Right atrium auricular region (tissue), 2 donors: Measurements from ENCODE around the gene SPACA5B. TPM values are rescaled to one million over a fixed set of nuclear protein-coding genes. Genes with fewer than 3 reads are reported as not detected.
"Not testable (repeated sequence)": the region's sequence is repeated elsewhere in the genome, so short reads cannot be mapped to it uniquely, and the experiment has no call there.

Experiments
- DNase-seq: peaks from one replicate; pipeline ENCODE4 v3.0.0-alpha.2; 2019; ENCODE audit warnings: low spot score
- H3K27ac ChIP-seq, 2 donors: fragments of 200-600 bp; sonication (generic); 1 replicate in 1 of 2; 2 replicates in 1 of 2; pipeline ENCODE4 v1.5.1; 2016 to 2019
- H3K27me3 ChIP-seq, 2 donors: fragments of 200-600 bp; sonication (generic); one replicate each; pipeline versions ENCODE4 v1.5.1 to v1.6.0; 2017 to 2019
- H3K36me3 ChIP-seq: fragments of 200-600 bp; sonication (generic); one replicate; pipeline ENCODE4 v1.5.1; 2016
- H3K4me1 ChIP-seq, 2 donors: fragments of 200-600 bp; sonication (generic); one replicate each; pipeline versions ENCODE4 v1.5.1 to v1.6.0; 2017 to 2019
- H3K4me3 ChIP-seq, 2 donors: fragments of 200-600 bp; sonication (generic); 1 replicate in 1 of 2; 2 replicates in 1 of 2; pipeline ENCODE4 v1.5.1; 2017 to 2019; ENCODE audit warnings: mild to moderate bottlenecking in 1 of 2, moderate library complexity in 1 of 2
- H3K9me3 ChIP-seq, 2 donors: fragments of 200-600 bp; sonication (generic); one replicate each; pipeline ENCODE4 v1.5.1; 2019
- CTCF ChIP-seq, 2 donors: fragments of 200-600 bp; sonication (generic); IDR thresholded peaks; one replicate each; pipeline ENCODE4 v1.5.1; 2019; ENCODE audit warnings: antibody characterized with exemption in 2 of 2
- total RNA-seq, 2 donors: library from RNA; depleted of rRNA; stranded (reverse); fragments of >200 nt; gene quantifications; one replicate each; pipeline ENCODE4 v1.1.0, GENCODE V29; 2016

SPACA5B gene
- total RNA-seq, 2 donors from 2014 or later: not detected

DNA sequence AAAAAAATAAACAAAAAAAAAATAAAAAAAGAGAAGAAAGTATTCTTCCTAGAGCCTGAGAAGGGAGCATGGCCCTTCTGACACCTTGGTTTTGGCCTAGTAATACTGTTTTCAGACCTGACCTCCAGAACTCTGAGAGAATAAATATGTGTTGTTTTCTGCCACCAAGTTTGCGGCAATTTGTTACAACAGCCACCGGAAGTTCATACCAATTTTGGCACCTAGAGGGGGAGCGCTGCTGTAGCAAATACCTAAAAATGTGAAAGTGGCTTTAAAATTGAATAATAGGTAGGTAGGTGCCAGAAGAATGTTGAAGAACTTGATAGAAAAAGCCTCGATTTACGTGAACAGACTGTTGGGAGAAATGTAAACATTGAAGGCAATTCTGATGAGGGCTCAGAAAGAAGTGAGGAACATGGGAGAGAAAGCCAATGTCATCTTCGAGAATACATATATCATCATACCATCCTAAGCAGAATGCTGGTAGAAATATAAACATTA, 27.5 kb upstream of the SPACA5B start:
- H3K9me3 ChIP-seq: no peaks in the 10 kb centered on the region
- no peak for TF ChIP-seq CTCF (IDR thresholded peaks at IDR 0.05)
- H3K36me3 ChIP-seq: no peaks in the 10 kb centered on the region
- no peaks in the 10 kb centered on the region for H3K27me3 ChIP-seq
- H3K27ac ChIP-seq: no peak overlapping the region
- no peak overlapping the region for H3K4me3 ChIP-seq
- no peak for DNase-seq
- no peaks in the 10 kb centered on the region for H3K4me1 ChIP-seq

DNA sequence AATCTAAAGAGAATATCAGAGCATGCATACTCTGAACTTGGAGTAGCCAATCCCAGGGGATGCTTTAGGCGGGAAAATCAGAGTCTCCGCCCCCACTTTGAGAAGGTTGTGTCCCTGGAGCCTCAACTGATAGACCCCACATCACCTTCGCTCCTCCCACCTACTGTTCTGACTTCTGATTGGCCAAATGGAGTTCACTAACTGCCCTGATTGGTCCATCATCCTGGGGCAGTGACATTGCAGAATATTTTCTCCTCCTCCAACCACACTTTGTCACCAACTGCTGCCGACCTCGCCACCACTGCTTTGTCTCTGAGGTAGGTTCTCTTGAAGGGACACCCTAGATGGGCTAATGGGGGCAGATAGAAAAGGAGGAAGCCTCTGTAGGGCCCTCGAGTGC, 22.7 kb upstream of the SPACA5B start:
- Histone ChIP-seq H3K36me3 (no peaks in the 10 kb centered on the region), H3K27me3 (no peaks in the 10 kb centered on the region), H3K4me1 (no peaks in the 10 kb centered on the region), H3K27ac (no peak overlapping the region), H3K4me3 (no peak overlapping the region), H3K9me3 (no peaks in the 10 kb centered on the region)
- no peak for TF ChIP-seq CTCF (IDR thresholded peaks at IDR 0.05)
- DNase-seq: no peak

DNA sequence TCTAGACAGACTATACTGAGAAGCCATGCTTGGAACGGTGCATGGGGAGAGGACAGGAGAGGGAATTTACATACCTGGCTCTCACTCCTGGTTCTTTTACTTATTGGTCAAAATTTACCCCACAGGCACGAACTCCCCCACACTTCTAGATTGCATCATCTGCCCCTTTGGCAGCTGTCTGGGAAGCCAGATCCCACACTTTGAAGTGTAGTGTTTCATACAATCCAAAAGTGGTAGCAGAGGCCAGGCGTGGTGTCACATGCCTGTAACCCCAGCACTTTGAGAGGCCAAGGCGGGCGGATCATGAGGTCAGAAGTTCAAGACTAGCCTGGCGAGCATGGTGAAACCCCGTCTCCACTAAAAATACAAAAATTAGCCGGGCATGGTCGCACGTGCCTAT, 5.1 kb upstream of the SPACA5B start:
- not testable (repeated sequence) for DNase-seq, H3K4me3 ChIP-seq, H3K4me1 ChIP-seq, H3K27ac ChIP-seq, H3K27me3 ChIP-seq, H3K36me3 ChIP-seq, H3K9me3 ChIP-seq

- not testable (repeated sequence) for H3K27ac ChIP-seq, H3K36me3 ChIP-seq, H3K4me1 ChIP-seq, H3K9me3 ChIP-seq, H3K27me3 ChIP-seq, H3K4me3 ChIP-seq, DNase-seq
Observed at GRCh38 chrX:48132308-48132844, 1.9 kb downstream of the SPACA5B start.

GRCh38 chrX:48139076-48139475, 8.7 kb downstream of the SPACA5B start:
- not testable (repeated sequence) for H3K27me3 ChIP-seq, DNase-seq, H3K4me3 ChIP-seq, H3K9me3 ChIP-seq, H3K36me3 ChIP-seq, H3K4me1 ChIP-seq, H3K27ac ChIP-seq

- not testable (repeated sequence) for H3K27me3 ChIP-seq, H3K4me1 ChIP-seq, H3K36me3 ChIP-seq, DNase-seq, H3K9me3 ChIP-seq, H3K4me3 ChIP-seq, H3K27ac ChIP-seq
Observed at GRCh38 chrX:48141810-48142508, 11.5 kb downstream of the SPACA5B start.

DNA sequence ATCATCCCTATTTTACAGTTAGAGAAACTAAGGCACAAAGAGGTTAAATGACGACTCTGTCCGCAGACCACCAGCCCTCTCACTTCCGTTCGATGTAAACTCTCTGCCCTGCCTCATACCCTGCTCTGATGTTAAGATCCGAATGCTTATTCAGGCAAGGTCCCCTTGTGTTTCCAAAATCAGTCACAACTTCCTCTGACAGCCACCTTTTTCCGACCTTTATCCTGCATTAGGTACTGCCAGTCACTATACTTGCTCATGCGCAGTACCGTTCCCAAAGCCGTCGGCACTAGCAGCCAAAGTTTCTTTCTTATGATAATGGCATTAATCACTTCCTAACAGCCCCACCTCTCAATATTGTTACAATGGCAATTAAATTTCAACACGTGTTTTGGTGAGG, 12.3 kb downstream of the SPACA5B start:
- H3K36me3 ChIP-seq, DNase-seq, H3K27me3 ChIP-seq, H3K27ac ChIP-seq, H3K4me1 ChIP-seq, H3K4me3 ChIP-seq, H3K9me3 ChIP-seq: not testable (repeated sequence)

DNA sequence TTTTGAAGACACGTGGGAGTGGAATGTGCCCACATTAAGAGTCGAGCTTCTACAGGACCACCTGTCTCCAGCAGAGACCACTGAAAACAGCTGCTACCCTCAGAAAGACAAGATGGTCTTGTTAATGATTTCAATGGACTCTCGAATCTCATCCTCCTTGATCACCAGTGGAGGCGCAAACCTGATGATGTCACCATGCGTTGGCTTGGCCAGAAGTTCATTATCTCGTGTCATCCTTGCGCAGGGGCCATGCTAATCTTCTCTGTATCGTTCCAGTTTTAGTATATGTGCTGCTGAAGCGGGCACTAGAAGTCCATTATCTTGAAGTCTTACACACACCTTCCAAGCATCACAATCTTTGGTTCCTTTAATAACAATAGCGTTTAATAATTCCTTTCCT, 23.3 kb downstream of the SPACA5B start:
- no peaks in the 10 kb centered on the region for H3K9me3 ChIP-seq
- no peak overlapping the region for H3K4me3 ChIP-seq
- H3K36me3 ChIP-seq: no peaks in the 10 kb centered on the region
- H3K27me3 ChIP-seq: no peaks in the 10 kb centered on the region
- no peak overlapping the region for H3K27ac ChIP-seq
- no peak for DNase-seq
- no peaks in the 10 kb centered on the region for H3K4me1 ChIP-seq
- no peak for TF ChIP-seq CTCF (IDR thresholded peaks at IDR 0.05)
